DOHH2 (cell line): ENCODE data around the gene RANBP1.
A peak's percentile ranks its signal among the peaks of the same experiment; 100 is the strongest.

Experiments used
- H3F3A ChIP-seq: fragments of 200-600 bp; sonication (generic), shearing (Covaris generic); 2 replicates; pipeline ENCODE4 v1.6.0; 2016; ENCODE audit warnings: antibody characterized with exemption, mild to moderate bottlenecking; ENCODE audit not compliant: control insufficient read depth, insufficient read depth
- H3K27ac ChIP-seq: fragments of 200-600 bp; sonication (generic); 2 replicates; pipeline ENCODE4 v1.5.1; 2014; ENCODE audit warnings: low read depth, mild to moderate bottlenecking, low read length, moderate library complexity
- H3K27me3 ChIP-seq: fragments of 200-600 bp; sonication (generic); 2 replicates; pipeline ENCODE4 v1.6.1; 2014; ENCODE audit warnings: mild to moderate bottlenecking, low read length, mixed read lengths; ENCODE audit not compliant: control insufficient read depth
- H3K36me3 ChIP-seq: fragments of 200-600 bp; sonication (generic); 2 replicates; pipeline ENCODE4 v1.6.1; 2014; ENCODE audit warnings: mild to moderate bottlenecking, low read length, moderate library complexity, mixed read lengths; ENCODE audit not compliant: control insufficient read depth
- H3K4me1 ChIP-seq: fragments of 200-600 bp; sonication (generic); 2 replicates; pipeline ENCODE4 v1.6.1; 2014; ENCODE audit warnings: mild to moderate bottlenecking, low read length, mixed read lengths; ENCODE audit not compliant: control insufficient read depth
- H3K4me2 ChIP-seq: fragments of 200-600 bp; sonication (generic); 2 replicates; pipeline ENCODE4 v1.6.0; 2014; ENCODE audit warnings: mild to moderate bottlenecking, low read length, moderate library complexity
- H3K4me3 ChIP-seq: fragments of 200-600 bp; sonication (generic); 2 replicates; pipeline ENCODE4 v1.5.1; 2014; ENCODE audit warnings: mild to moderate bottlenecking, low read length, mixed read lengths
- H3K79me2 ChIP-seq: fragments of 200-600 bp; sonication (generic); 2 replicates; pipeline ENCODE4 v1.6.1; 2014; ENCODE audit warnings: mild to moderate bottlenecking, low read length, mixed read lengths; ENCODE audit not compliant: control insufficient read depth
- H3K9me2 ChIP-seq: fragments of 200-600 bp; sonication (generic); replicated peaks from 2 replicates; pipeline ENCODE4 v1.6.1; 2014; ENCODE audit warnings: mild to moderate bottlenecking, low read length, mixed read lengths; ENCODE audit not compliant: control insufficient read depth
- H3K9me3 ChIP-seq: fragments of 200-600 bp; sonication (generic); 2 replicates; pipeline ENCODE4 v1.6.1; 2014; ENCODE audit warnings: antibody characterized with exemption, low read length, mixed read lengths; ENCODE audit not compliant: control insufficient read depth, insufficient read depth
- H4K20me1 ChIP-seq: fragments of 200-600 bp; sonication (generic); 2 replicates; pipeline ENCODE4 v1.6.0; 2014; ENCODE audit warnings: low read depth, mild to moderate bottlenecking, antibody characterized with exemption, low read length, moderate library complexity; ENCODE audit not compliant: control insufficient read depth, insufficient read depth
- EZH2phosphoT487 ChIP-seq: fragments of 200-600 bp; sonication (generic); IDR thresholded peaks from 2 replicates; pipeline ENCODE4 v1.6.1; 2017; ENCODE audit warnings: borderline replicate concordance, mild to moderate bottlenecking, antibody characterized with exemption, low read length, moderate library complexity, mixed read lengths
- TF ChIP-seq, protein P1 (sequence below): fragments of 200-600 bp; sonication (generic); IDR thresholded peaks from one replicate; pipeline ENCODE4 v1.5.1; 2014; ENCODE audit warnings: antibody characterized with exemption, mild to moderate bottlenecking, low read depth, low read length; ENCODE audit not compliant: poor library complexity, severe bottlenecking

Gene RANBP1

DNA sequence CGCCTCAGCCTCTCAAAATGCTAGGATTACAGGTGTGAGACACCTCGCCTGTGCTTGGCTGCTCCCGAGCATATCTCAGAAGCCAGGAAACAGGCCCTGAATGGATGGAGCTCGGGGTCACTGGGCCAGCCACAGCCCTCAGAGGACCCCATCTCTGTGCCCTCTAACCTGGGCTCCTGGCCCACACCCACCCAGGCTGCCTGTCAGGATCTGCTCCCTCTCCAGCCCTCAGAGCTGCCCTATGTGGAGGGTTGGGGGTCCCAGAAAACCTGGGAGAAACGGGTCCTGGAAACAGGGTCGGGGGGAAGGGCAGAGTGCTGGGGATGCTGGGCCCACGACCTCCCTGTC is 40.1 kb downstream of the RANBP1 start:
- Histone ChIP-seq H3K79me2 (no peaks in the 10 kb centered on the region), H3K4me1 (no peaks in the 10 kb centered on the region), H3K9me2 (no peaks in the 10 kb centered on the region), H3K27ac (no peak overlapping the region), H3K4me2 (no peak overlapping the region), H3K4me3 (no peak overlapping the region), H3K36me3 (no peaks in the 10 kb centered on the region), H3K9me3 (no peaks in the 10 kb centered on the region), H4K20me1 (no peaks in the 10 kb centered on the region), H3K27me3 (0 out of 2 replicates have a peak, but pooled peaks cover 3% of the 10 kb centered on the region), H3F3A (no peaks in the 10 kb centered on the region)
- no peak for TF ChIP-seq EZH2phosphoT487
- TF ChIP-seq, protein P1, sequence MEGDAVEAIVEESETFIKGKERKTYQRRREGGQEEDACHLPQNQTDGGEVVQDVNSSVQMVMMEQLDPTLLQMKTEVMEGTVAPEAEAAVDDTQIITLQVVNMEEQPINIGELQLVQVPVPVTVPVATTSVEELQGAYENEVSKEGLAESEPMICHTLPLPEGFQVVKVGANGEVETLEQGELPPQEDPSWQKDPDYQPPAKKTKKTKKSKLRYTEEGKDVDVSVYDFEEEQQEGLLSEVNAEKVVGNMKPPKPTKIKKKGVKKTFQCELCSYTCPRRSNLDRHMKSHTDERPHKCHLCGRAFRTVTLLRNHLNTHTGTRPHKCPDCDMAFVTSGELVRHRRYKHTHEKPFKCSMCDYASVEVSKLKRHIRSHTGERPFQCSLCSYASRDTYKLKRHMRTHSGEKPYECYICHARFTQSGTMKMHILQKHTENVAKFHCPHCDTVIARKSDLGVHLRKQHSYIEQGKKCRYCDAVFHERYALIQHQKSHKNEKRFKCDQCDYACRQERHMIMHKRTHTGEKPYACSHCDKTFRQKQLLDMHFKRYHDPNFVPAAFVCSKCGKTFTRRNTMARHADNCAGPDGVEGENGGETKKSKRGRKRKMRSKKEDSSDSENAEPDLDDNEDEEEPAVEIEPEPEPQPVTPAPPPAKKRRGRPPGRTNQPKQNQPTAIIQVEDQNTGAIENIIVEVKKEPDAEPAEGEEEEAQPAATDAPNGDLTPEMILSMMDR: no peak

DNA sequence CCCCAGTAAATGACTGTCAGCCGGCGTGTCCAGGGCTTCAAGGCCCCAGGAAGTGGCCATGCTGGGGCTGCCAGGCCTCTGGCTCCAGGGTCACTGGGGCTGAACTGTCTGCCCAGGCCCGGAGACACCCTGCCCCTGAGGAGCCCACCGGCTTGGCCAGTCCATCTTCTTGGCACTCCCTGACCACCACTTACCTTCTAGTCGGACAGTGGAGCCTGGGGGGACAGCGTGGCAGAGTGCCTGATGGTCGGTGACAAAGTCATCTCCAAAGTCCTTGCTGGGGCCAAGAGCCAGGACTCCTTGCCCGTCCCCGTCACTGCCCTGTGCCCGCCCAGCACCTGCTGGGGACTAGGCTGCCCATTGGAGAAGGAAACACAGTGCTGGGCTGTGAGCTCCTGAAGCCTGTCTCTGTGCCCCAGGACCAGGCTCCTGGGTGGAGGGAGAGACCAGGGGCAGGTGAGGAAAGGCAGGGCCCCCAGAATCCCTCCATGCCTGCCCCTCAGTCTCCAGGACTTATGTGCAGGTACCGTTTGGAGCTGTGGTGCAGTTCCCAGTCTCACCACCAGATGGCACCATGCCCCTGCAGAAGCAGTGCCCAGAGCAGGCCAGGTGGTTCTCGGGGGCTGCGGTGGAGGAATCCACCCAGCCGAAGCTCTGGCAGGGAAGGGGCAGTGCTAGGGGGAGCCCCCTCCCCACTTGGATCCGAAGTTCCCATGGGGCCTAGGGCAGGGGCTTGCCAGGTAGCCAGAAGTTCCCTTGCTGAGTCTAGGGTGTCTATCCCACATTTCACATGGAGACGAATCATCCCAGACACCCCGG is 40.9 kb downstream of the RANBP1 start:
- no peaks in the 10 kb centered on the region; the same call in 1 of the 2 replicates for H3K9me3 ChIP-seq
- no peak overlapping the region for H3K4me3 ChIP-seq
- H4K20me1 ChIP-seq: no peaks in the 10 kb centered on the region
- H3K79me2 ChIP-seq: no peaks in the 10 kb centered on the region
- no peaks in the 10 kb centered on the region for H3F3A ChIP-seq
- no peaks in the 10 kb centered on the region for H3K4me1 ChIP-seq
- H3K9me2 ChIP-seq: no peaks in the 10 kb centered on the region
- H3K27me3 ChIP-seq: 0 out of 2 replicates have a peak, but pooled peaks cover 3% of the 10 kb centered on the region
- H3K27ac ChIP-seq: no peak overlapping the region
- H3K4me2 ChIP-seq: no peak overlapping the region
- H3K36me3 ChIP-seq: no peaks in the 10 kb centered on the region
- TF ChIP-seq, protein P1: peak; percentile 94
- no peak for TF ChIP-seq EZH2phosphoT487

DNA sequence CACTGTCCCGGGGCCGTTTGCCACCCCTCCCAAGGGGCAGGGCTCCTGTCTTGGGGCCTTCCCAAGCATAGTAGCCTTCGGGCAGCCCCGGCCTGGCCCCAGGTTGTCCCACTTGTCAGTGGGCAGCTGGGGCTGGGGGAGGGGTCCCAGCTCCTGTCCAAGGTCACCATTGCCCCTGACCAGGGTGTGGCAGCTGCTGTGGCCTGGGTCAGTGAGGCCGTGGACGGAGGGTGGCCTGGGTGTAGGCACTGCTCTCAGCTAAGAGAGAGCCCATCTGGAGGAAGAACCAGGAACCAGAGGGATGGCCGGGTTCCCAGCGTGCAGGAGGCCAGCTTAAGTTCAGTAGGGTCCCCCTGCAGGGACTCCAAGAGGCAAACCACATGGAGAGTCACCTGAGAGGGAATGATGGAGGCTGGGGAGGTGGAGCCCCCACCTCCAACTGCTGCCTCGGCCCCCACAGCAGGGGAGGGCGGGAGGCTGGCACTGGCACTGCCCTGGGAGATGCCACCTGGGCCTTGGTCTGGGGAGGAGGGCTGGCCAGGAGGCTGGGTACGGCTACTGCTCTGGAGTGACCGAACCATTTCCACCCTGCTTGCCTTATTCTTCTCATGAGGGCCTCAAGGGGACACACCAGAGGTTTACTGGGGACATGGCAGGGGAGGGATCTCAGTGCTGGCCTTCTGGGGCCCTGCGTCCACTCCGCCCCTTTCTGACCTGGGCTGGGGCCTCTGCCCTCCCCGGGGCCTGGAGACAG is 41.7 kb downstream of the RANBP1 start:
- 0 out of 2 replicates have a peak, but pooled peaks cover 3% of the 10 kb centered on the region for H3K27me3 ChIP-seq
- H3K27ac ChIP-seq: no peak overlapping the region
- H3K9me2 ChIP-seq: no peaks in the 10 kb centered on the region
- no peaks in the 10 kb centered on the region for H3K79me2 ChIP-seq
- H3K9me3 ChIP-seq: no peaks in the 10 kb centered on the region; the same call in 1 of the 2 replicates
- TF ChIP-seq EZH2phosphoT487: no peak
- TF ChIP-seq, protein P1: no peak
- H3K4me3 ChIP-seq: no peak overlapping the region
- H3K4me2 ChIP-seq: no peak overlapping the region
- no peaks in the 10 kb centered on the region for H4K20me1 ChIP-seq
- H3K36me3 ChIP-seq: no peaks in the 10 kb centered on the region
- no peaks in the 10 kb centered on the region for H3K4me1 ChIP-seq
- no peaks in the 10 kb centered on the region for H3F3A ChIP-seq
